SK-N-SH (cell line): Measurements from ENCODE around the gene ARHGEF19. TPM values are rescaled to one million over a fixed set of nuclear protein-coding genes. Genes with fewer than 3 reads are reported as not detected.
A peak's percentile ranks its signal among the peaks of the same experiment; 100 is the strongest.

Experiments used
- CTCF ChIA-PET: fragments of 300-600, 350-600 bp; formaldehyde crosslinking; extraction: SDS; loops from one replicate; lab custom pipeline; 2021; lab: Yijun Ruan, JAX
- POLR2A ChIA-PET: fragments of 350-600 bp; sonication (Branson Sonifier 250); formaldehyde crosslinking; extraction: SDS; loops from one replicate; lab custom pipeline; 2020; ENCODE audit warnings: antibody characterized with exemption, inconsistent platforms; lab: Yijun Ruan, JAX
- DNase-seq: peaks from one replicate; pipeline ENCODE4 v3.0.0; 2012
- H2AFZ ChIP-seq: fragments of 200-600 bp; sonication (generic); 2 replicates; pipeline ENCODE4 v1.8.1; 2016; ENCODE audit warnings: antibody characterized with exemption, mild to moderate bottlenecking, low read depth
- H3F3A ChIP-seq: fragments of 200-600 bp; sonication (generic); replicated peaks from 2 replicates; pipeline ENCODE3; 2016; ENCODE audit warnings: antibody characterized with exemption, mild to moderate bottlenecking; ENCODE audit not compliant: insufficient read depth
- H3K27ac ChIP-seq, 2 experiments: fragments of 200-500 bp in 1 of 2; fragments of 200-600 bp in 1 of 2; sonication (Bioruptor generic) in 1 of 2; sonication (generic), shearing (Covaris generic) in 1 of 2; 2 replicates each; pipeline versions ENCODE4 v1.5.1 to v1.6.1; 2014 to 2016; ENCODE audit warnings: low read depth in 2 of 2, inconsistent platforms in 1 of 2, low read length in 1 of 2, mild to moderate bottlenecking in 1 of 2, mixed read lengths in 1 of 2
- H3K27me3 ChIP-seq: fragments of 200-600 bp; sonication (generic), shearing (Covaris generic); 2 replicates; pipeline ENCODE4 v1.6.1; 2016; ENCODE audit warnings: mixed run types; ENCODE audit not compliant: insufficient read depth
- H3K36me3 ChIP-seq, 2 experiments: fragments of 200-500 bp in 1 of 2; fragments of 200-600 bp in 1 of 2; sonication (Bioruptor generic) in 1 of 2; sonication (generic) in 1 of 2; replicated peaks in 1 of 2; 2 replicates each; pipeline versions ENCODE3 to v1.5.1; 2014 to 2016; ENCODE audit warnings: low read length in 1 of 2, mild to moderate bottlenecking in 1 of 2; ENCODE audit not compliant: insufficient read depth in 2 of 2, control insufficient read depth in 1 of 2
- H3K4me1 ChIP-seq, 2 experiments: fragments of 200-500 bp in 1 of 2; fragments of 200-600 bp in 1 of 2; sonication (Bioruptor generic) in 1 of 2; sonication (generic), shearing (Covaris generic) in 1 of 2; 2 replicates each; pipeline versions ENCODE4 v1.5.1 to v1.6.1; 2014 to 2016; ENCODE audit warnings: low read depth in 1 of 2, low read length in 1 of 2, mixed run types in 1 of 2; ENCODE audit not compliant: insufficient read depth in 2 of 2, control insufficient read depth in 1 of 2
- H3K4me2 ChIP-seq: fragments of 200-600 bp; sonication (generic), shearing (Covaris generic); 2 replicates; pipeline ENCODE4 v1.6.1; 2017; ENCODE audit warnings: mixed run types
- H3K4me3 ChIP-seq, 2 experiments: fragments of 200-500 bp in 1 of 2; fragments of 200-600 bp in 1 of 2; sonication (Bioruptor generic) in 1 of 2; sonication (generic), shearing (Covaris generic) in 1 of 2; 2 replicates each; pipeline versions ENCODE4 v1.5.1 to v1.8.1; 2014 to 2016; ENCODE audit warnings: low read depth in 2 of 2, inconsistent platforms in 1 of 2, low read length in 1 of 2, mild to moderate bottlenecking in 1 of 2, mixed read lengths in 1 of 2, moderate library complexity in 1 of 2
- H3K79me2 ChIP-seq: fragments of 200-600 bp; sonication (generic); 2 replicates; pipeline ENCODE4 v1.8.1; 2017; ENCODE audit warnings: mild to moderate bottlenecking; ENCODE audit not compliant: insufficient read depth
- H3K9ac ChIP-seq: fragments of 200-600 bp; sonication (generic); 2 replicates; pipeline ENCODE4 v1.6.1; 2017; ENCODE audit warnings: mixed run types
- H3K9me2 ChIP-seq: fragments of 200-600 bp; sonication (generic); 2 replicates; pipeline ENCODE4 v1.6.1; 2017; ENCODE audit warnings: mixed run types
- H3K9me3 ChIP-seq: fragments of 200-600 bp; sonication (generic); 2 replicates; pipeline ENCODE4 v1.6.1; 2017; ENCODE audit warnings: mixed run types, mild to moderate bottlenecking, moderate library complexity
- H4K20me1 ChIP-seq: fragments of 200-600 bp; sonication (generic); 2 replicates; pipeline ENCODE4 v1.6.1; 2017; ENCODE audit warnings: mild to moderate bottlenecking, mixed run types; ENCODE audit not compliant: insufficient read depth
- ELF1 ChIP-seq: IDR thresholded peaks from 2 replicates; pipeline ENCODE4 v1.4.0; 2012
- EP300 ChIP-seq, 2 experiments: IDR thresholded peaks; 2 replicates each; pipeline versions ENCODE4 v1.4.0 to v1.6.1; 2012; ENCODE audit warnings: borderline replicate concordance in 1 of 2, low read depth in 1 of 2, low read length in 1 of 2
- FOSL2 ChIP-seq: IDR thresholded peaks from 2 replicates; pipeline ENCODE4 v1.4.0; 2012; ENCODE audit warnings: low read depth, mild to moderate bottlenecking, moderate library complexity, borderline replicate concordance
- FOXM1 ChIP-seq: IDR thresholded peaks from 2 replicates; pipeline ENCODE4 v1.4.0; 2012; ENCODE audit warnings: low read depth, mild to moderate bottlenecking
- GABPA ChIP-seq: IDR thresholded peaks from 2 replicates; pipeline ENCODE4 v1.4.0; 2012; ENCODE audit warnings: low read depth, mild to moderate bottlenecking
- JUND ChIP-seq: IDR thresholded peaks from 2 replicates; pipeline ENCODE4 v1.4.0; 2012
- MXI1 ChIP-seq: IDR thresholded peaks from 2 replicates; pipeline ENCODE4 v1.6.1; 2012; ENCODE audit warnings: mild to moderate bottlenecking, low read depth, low read length, improper control_type of control experiment
- POLR2AphosphoS5 ChIP-seq: IDR thresholded peaks from 2 replicates; pipeline ENCODE4 v1.6.1; 2012; ENCODE audit warnings: low read depth, low read length
- RFX5 ChIP-seq: IDR thresholded peaks from 2 replicates; pipeline ENCODE4 v1.6.1; 2012; ENCODE audit warnings: mild to moderate bottlenecking, improper control_type of control experiment, low read length
- SIN3A ChIP-seq: IDR thresholded peaks from 2 replicates; pipeline ENCODE4 v1.6.1; 2012; ENCODE audit warnings: low read depth, mild to moderate bottlenecking, low read length, moderate library complexity, borderline replicate concordance
- SMC3 ChIP-seq: IDR thresholded peaks from 2 replicates; pipeline ENCODE4 v1.6.1; 2012; ENCODE audit warnings: low read depth, low read length, improper control_type of control experiment
- TAF1 ChIP-seq: IDR thresholded peaks from 2 replicates; pipeline ENCODE4 v1.6.1; 2012; ENCODE audit warnings: low read depth, mild to moderate bottlenecking, low read length, moderate library complexity, borderline replicate concordance
- TCF12 ChIP-seq: IDR thresholded peaks from 2 replicates; pipeline ENCODE4 v1.4.0; 2012
- WGBS: methylation state at CpG from one replicate; pipeline ENCODE4 v1.1.6; 2017; ENCODE audit warnings: low lambda C conversion rate; 5-methylcytosine and 5-hydroxymethylcytosine counted together
- polyA plus RNA-seq, 3 experiments: library from polyadenylated mRNA; depleted of rRNA; stranded (reverse); fragments of >200 nt; gene quantifications; 2 replicates each; pipeline ENCODE4 v1.2.3, GENCODE V29; 2012
- TF ChIP-seq, protein P1 (sequence below): fragments of 150-350 bp; IDR thresholded peaks from 2 replicates; pipeline ENCODE4 v1.6.1; 2016; ENCODE audit warnings: mild to moderate bottlenecking, low read depth, low read length
- TF ChIP-seq, protein P2 (sequence below): IDR thresholded peaks from 2 replicates; pipeline ENCODE4 v1.4.0; 2012; ENCODE audit warnings: low read depth
- TF ChIP-seq, protein P3 (sequence below): fragments of 150-350 bp; IDR thresholded peaks from 2 replicates; pipeline ENCODE4 v1.6.1; 2017; ENCODE audit warnings: antibody characterized with exemption, low read length, low read depth, borderline replicate concordance
- TF ChIP-seq, protein P4 (sequence below): IDR thresholded peaks from 2 replicates; pipeline ENCODE4 v1.4.0; 2012; ENCODE audit warnings: low read depth, borderline replicate concordance

Gene ARHGEF19
- polyA plus RNA-seq, 1 of the 3 experiments (the other 2 are of a cell fraction) = 11.5 TPM

DNA sequence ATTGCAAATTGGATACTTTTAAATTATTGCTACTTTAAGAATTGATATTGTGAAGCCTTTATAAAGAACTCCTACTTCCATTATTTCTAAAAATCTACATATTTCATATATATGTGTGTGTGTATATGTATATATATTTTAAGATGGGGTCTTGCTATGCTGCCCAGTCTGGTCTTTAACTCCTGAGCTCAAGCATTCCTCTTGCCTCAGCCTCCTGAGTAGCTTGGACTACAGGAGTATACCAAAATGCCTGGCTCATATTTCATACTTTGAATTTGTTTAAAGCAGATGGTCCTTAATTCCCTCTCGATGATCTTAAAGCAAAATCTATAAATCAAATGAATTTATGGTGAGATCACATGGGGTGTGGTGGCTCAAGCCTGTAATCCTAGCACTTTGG lies 49.6 kb upstream of the ARHGEF19 start:
- Histone ChIP-seq H3F3A (peaks cover 20% of the 10 kb centered on the region), H4K20me1 (0 out of 2 replicates have a peak, but pooled peaks cover under 1% of the 10 kb centered on the region), H3K27ac (no peak overlapping the region), H3K4me1 (peaks cover 5 to 12% of the 10 kb centered on the region in 2 experiments), H3K9me3 (no peaks in the 10 kb centered on the region), H3K4me2 (no peak overlapping the region), H3K27me3 (no peaks in the 10 kb centered on the region), H3K9me2 (no peaks in the 10 kb centered on the region), H3K36me3 (no peaks in the 10 kb centered on the region), H3K4me3 (no peak overlapping the region), H3K9ac (no peak overlapping the region), H2AFZ (no peak overlapping the region), H3K79me2 (peaks cover 46% of the 10 kb centered on the region)
- ChIA-PET CTCF (interaction anchor here (0.7 to 2.1 kb wide), 2 partner anchors 15 to 18 kb away, joined by 5 to 7 read pairs; no protein-coding TSS in a partner anchor), POLR2A (no interaction called here)
- 100% methylated on average over 1 of the region's 1 CpG for WGBS
- DNase-seq = no peak
- TF ChIP-seq MXI1 (no peak), TCF12 (no peak), SIN3A (no peak), TAF1 (no peak), GABPA (no peak), POLR2AphosphoS5 (no peak), ELF1 (no peak)
- TF ChIP-seq, protein P1, sequence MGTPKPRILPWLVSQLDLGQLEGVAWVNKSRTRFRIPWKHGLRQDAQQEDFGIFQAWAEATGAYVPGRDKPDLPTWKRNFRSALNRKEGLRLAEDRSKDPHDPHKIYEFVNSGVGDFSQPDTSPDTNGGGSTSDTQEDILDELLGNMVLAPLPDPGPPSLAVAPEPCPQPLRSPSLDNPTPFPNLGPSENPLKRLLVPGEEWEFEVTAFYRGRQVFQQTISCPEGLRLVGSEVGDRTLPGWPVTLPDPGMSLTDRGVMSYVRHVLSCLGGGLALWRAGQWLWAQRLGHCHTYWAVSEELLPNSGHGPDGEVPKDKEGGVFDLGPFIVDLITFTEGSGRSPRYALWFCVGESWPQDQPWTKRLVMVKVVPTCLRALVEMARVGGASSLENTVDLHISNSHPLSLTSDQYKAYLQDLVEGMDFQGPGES = no peak
- TF ChIP-seq, protein P2, sequence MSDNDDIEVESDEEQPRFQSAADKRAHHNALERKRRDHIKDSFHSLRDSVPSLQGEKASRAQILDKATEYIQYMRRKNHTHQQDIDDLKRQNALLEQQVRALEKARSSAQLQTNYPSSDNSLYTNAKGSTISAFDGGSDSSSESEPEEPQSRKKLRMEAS = no peak
- TF ChIP-seq, protein P3, sequence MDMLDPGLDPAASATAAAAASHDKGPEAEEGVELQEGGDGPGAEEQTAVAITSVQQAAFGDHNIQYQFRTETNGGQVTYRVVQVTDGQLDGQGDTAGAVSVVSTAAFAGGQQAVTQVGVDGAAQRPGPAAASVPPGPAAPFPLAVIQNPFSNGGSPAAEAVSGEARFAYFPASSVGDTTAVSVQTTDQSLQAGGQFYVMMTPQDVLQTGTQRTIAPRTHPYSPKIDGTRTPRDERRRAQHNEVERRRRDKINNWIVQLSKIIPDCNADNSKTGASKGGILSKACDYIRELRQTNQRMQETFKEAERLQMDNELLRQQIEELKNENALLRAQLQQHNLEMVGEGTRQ = no peak
- TF ChIP-seq, protein P4, sequence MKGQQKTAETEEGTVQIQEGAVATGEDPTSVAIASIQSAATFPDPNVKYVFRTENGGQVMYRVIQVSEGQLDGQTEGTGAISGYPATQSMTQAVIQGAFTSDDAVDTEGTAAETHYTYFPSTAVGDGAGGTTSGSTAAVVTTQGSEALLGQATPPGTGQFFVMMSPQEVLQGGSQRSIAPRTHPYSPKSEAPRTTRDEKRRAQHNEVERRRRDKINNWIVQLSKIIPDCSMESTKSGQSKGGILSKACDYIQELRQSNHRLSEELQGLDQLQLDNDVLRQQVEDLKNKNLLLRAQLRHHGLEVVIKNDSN = no peak

DNA sequence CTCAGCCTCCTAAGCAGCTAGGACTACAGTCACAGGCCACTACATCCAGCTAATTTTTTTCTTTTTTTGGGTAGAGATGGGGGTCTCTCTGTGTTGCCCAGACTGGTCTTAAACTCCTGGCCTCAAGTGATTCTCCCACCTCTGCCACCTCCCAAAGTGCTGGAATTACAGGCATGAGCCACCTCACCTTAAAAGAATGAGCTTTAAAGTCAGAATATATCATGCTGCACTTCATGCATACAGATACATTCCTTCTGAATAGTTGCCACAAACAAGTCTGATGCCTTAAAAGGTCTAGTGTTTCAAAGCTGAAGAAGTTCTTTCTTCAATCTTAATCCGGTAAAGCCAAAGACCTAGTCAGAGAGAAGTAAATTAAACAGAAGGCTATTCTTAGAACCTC lies 48.4 kb upstream of the ARHGEF19 start:
- TF ChIP-seq FOXM1 (no peak), RFX5 (no peak), JUND (peak; percentile 37), SMC3 (no peak), FOSL2 (no peak; the same call in 1 of the 2 replicates), MXI1 (no peak), EP300 (IDR thresholded peaks at IDR 0.05; ENCODE audit: borderline replicate concordance in 1 of 2, low read depth in 1 of 2, low read length in 1 of 2) (no peak), GABPA (no peak)
- H3K79me2 ChIP-seq = peaks cover 46% of the 10 kb centered on the region
- H3K27me3 ChIP-seq = no peaks in the 10 kb centered on the region
- H3K9ac ChIP-seq = 0 out of 2 replicates have a peak overlapping the region, but pooled peaks have one; percentile 2
- H3K4me3 ChIP-seq = no peak overlapping the region
- peak overlapping the region in 1 of 2 experiments; percentile 46; a peak in 3 of 4 replicates for H3K27ac ChIP-seq
- no peaks in the 10 kb centered on the region for H3K9me3 ChIP-seq
- peaks cover 15% of the 10 kb centered on the region for H3F3A ChIP-seq
- H3K9me2 ChIP-seq = no peaks in the 10 kb centered on the region
- ChIA-PET POLR2A (no interaction called here), CTCF (interaction anchor here (1.0 to 2.1 kb wide), 3 partner anchors 16 to 178 kb away, joined by 3 to 7 read pairs (median 3); no protein-coding TSS in a partner anchor)
- H2AFZ ChIP-seq = no peak overlapping the region
- 0 out of 2 replicates have a peak overlapping the region, but pooled peaks have one; percentile 18 for H3K4me2 ChIP-seq
- no peak for DNase-seq
- H3K4me1 ChIP-seq = peaks cover 2 to 7% of the 10 kb centered on the region in 2 experiments; a peak in 2 of 4 replicates
- H4K20me1 ChIP-seq = no peaks in the 10 kb centered on the region
- WGBS = 57% methylated on average over 1 of the region's 1 CpG
- peaks cover 3 to 6% of the 10 kb centered on the region in 2 experiments for H3K36me3 ChIP-seq
